SK-N-SH (cell line): ENCODE data around the gene KRT81.

Source experiments
- EP300 ChIP-seq, 2 experiments: IDR thresholded peaks; 2 replicates each; pipeline versions ENCODE4 v1.4.0 to v1.6.1; 2012; ENCODE audit warnings: borderline replicate concordance in 1 of 2, low read depth in 1 of 2, low read length in 1 of 2
- NFIC ChIP-seq: IDR thresholded peaks from 2 replicates; pipeline ENCODE4 v1.4.0; 2012; ENCODE audit warnings: borderline replicate concordance
- NRF1 ChIP-seq: IDR thresholded peaks from 2 replicates; pipeline ENCODE4 v1.6.1; 2012; ENCODE audit warnings: low read depth, mild to moderate bottlenecking, low read length
- RAD21 ChIP-seq: IDR thresholded peaks from 2 replicates; pipeline ENCODE4 v1.6.1; 2012; ENCODE audit warnings: mild to moderate bottlenecking, low read length
- TCF12 ChIP-seq: IDR thresholded peaks from 2 replicates; pipeline ENCODE4 v1.4.0; 2012
- TF ChIP-seq, protein P1 (sequence below): fragments of 200-600 bp; sonication (generic); IDR thresholded peaks from 2 replicates; pipeline ENCODE4 v1.6.1; 2017; ENCODE audit warnings: antibody characterized with exemption, mild to moderate bottlenecking, moderate library complexity
- TF ChIP-seq, protein P2 (sequence below): IDR thresholded peaks from 2 replicates; pipeline ENCODE4 v1.6.1; 2012; ENCODE audit warnings: mild to moderate bottlenecking, low read depth, low read length, moderate library complexity
- TF ChIP-seq, protein P3 (sequence below): IDR thresholded peaks from 2 replicates; pipeline ENCODE4 v1.4.0; 2012; ENCODE audit warnings: low read depth, borderline replicate concordance
- TF ChIP-seq, protein P4 (sequence below): fragments of 150-350 bp; IDR thresholded peaks from 2 replicates; pipeline ENCODE4 v1.6.1; 2017; ENCODE audit warnings: antibody characterized with exemption, low read length, low read depth, borderline replicate concordance

DNA sequence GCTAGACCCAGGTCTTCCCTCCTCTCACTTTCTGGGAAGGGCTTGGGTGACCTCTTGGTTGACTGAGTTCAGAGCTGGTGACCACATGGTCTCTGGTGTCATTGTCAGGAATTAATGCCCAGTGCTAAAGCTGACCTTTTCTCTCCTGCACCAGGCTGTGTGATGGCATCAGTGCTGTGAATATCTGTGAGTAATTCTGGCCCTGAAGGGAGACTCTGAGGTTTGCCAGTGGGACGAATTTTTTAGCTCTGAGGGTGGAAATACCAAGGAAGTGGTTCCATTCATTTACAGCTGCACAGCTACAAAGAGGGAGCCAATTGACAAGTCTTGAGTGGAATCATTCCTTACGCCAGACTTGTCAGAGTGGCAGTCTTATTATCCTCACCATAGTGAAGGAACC is 23.1 kb downstream of the KRT81 start:
- TF ChIP-seq, protein P1, sequence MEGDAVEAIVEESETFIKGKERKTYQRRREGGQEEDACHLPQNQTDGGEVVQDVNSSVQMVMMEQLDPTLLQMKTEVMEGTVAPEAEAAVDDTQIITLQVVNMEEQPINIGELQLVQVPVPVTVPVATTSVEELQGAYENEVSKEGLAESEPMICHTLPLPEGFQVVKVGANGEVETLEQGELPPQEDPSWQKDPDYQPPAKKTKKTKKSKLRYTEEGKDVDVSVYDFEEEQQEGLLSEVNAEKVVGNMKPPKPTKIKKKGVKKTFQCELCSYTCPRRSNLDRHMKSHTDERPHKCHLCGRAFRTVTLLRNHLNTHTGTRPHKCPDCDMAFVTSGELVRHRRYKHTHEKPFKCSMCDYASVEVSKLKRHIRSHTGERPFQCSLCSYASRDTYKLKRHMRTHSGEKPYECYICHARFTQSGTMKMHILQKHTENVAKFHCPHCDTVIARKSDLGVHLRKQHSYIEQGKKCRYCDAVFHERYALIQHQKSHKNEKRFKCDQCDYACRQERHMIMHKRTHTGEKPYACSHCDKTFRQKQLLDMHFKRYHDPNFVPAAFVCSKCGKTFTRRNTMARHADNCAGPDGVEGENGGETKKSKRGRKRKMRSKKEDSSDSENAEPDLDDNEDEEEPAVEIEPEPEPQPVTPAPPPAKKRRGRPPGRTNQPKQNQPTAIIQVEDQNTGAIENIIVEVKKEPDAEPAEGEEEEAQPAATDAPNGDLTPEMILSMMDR: no peak
- TF ChIP-seq, protein P2, sequence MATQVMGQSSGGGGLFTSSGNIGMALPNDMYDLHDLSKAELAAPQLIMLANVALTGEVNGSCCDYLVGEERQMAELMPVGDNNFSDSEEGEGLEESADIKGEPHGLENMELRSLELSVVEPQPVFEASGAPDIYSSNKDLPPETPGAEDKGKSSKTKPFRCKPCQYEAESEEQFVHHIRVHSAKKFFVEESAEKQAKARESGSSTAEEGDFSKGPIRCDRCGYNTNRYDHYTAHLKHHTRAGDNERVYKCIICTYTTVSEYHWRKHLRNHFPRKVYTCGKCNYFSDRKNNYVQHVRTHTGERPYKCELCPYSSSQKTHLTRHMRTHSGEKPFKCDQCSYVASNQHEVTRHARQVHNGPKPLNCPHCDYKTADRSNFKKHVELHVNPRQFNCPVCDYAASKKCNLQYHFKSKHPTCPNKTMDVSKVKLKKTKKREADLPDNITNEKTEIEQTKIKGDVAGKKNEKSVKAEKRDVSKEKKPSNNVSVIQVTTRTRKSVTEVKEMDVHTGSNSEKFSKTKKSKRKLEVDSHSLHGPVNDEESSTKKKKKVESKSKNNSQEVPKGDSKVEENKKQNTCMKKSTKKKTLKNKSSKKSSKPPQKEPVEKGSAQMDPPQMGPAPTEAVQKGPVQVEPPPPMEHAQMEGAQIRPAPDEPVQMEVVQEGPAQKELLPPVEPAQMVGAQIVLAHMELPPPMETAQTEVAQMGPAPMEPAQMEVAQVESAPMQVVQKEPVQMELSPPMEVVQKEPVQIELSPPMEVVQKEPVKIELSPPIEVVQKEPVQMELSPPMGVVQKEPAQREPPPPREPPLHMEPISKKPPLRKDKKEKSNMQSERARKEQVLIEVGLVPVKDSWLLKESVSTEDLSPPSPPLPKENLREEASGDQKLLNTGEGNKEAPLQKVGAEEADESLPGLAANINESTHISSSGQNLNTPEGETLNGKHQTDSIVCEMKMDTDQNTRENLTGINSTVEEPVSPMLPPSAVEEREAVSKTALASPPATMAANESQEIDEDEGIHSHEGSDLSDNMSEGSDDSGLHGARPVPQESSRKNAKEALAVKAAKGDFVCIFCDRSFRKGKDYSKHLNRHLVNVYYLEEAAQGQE: no peak
- no peak for TF ChIP-seq RAD21
- TF ChIP-seq EP300 (IDR thresholded peaks at IDR 0.05; ENCODE audit: borderline replicate concordance in 1 of 2, low read depth in 1 of 2, low read length in 1 of 2): no peak
- TF ChIP-seq NRF1: no peak
- TF ChIP-seq, protein P3, sequence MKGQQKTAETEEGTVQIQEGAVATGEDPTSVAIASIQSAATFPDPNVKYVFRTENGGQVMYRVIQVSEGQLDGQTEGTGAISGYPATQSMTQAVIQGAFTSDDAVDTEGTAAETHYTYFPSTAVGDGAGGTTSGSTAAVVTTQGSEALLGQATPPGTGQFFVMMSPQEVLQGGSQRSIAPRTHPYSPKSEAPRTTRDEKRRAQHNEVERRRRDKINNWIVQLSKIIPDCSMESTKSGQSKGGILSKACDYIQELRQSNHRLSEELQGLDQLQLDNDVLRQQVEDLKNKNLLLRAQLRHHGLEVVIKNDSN: no peak
- no peak for TF ChIP-seq TCF12
- TF ChIP-seq, protein P4, sequence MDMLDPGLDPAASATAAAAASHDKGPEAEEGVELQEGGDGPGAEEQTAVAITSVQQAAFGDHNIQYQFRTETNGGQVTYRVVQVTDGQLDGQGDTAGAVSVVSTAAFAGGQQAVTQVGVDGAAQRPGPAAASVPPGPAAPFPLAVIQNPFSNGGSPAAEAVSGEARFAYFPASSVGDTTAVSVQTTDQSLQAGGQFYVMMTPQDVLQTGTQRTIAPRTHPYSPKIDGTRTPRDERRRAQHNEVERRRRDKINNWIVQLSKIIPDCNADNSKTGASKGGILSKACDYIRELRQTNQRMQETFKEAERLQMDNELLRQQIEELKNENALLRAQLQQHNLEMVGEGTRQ: no peak
- TF ChIP-seq NFIC: no peak
